ENCODE measurements around the gene CACNA1C.

The CACNA1C gene

GRCh38 chr12:2035431-2036055 is 17.2 kb upstream of the CACNA1C start:
- FAIRE-seq, result no peak

DNA sequence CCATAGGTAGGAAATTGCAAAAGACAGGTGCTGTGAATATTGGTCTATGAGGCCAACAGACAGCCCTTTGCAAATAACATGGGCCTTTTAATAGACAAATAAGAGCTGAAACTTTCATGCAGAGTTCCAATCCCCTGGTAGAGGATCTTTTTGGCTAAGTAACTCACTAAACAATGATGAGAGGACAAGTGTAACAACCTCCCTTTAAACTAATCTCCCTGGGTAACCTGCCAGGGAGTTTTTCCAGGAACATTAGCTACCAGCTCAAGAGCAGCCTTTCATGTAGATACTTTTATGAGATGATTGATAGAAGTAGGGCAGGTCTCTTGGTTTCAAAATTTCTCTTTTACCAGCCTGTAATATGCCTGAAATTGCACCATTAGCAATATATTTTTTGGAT is 13.8 kb upstream of the CACNA1C start:
- FAIRE-seq, result no peak

DNA sequence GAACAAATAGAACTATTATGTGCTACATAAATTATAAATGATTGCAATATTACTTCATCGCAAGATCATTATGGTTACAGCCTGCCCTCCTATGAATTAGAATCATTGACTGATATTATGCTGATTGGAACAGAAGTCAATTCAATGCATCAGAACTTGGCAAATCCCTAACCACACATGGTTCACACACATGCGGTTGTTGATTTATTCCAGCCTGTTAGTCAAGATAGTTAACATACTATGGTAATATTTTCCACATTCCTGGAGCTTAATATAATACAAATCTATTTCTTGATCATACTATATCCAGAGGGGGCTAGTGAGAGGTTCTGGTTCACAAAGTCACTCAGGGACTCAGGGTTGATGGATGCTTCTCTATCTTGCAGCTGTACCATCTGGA is 9.7 kb upstream of the CACNA1C start:
- no peak for FAIRE-seq

GRCh38 chr12:2044165-2044564 is 8.6 kb upstream of the CACNA1C start:
- no peak for FAIRE-seq

- FAIRE-seq, result no peak
Measured at GRCh38 chr12:2046957-2047356, 5.8 kb upstream of the CACNA1C start.

GRCh38 chr12:2047752-2048151 is 5.0 kb upstream of the CACNA1C start:
- no peak for FAIRE-seq

- FAIRE-seq, result no peak
Measured at GRCh38 chr12:2049604-2050540, 2.9 kb upstream of the CACNA1C start.

GRCh38 chr12:2051700-2052621 is 826 bp upstream of the CACNA1C start:
- no peak for FAIRE-seq

DNA sequence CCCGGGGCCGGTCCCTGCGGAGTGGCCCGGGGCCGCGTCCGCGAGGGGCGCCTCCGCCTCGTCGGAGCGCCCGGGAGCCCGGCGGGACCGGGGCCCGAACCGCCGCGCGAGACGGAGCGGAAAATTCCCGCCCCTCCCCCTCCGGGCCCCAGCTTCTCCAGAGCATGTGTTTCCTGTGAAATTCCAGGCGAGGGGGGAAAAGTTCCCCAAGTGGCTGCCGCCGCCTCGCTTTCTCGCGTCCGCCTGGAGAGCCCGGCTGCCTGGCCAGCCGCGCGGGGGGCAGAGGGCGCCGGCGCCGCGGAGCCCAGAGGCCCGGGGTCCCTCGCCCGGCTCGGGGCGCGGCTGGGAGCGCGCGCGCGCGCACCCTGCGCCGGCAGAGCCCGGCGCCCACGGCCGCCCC is 904 bp downstream of the CACNA1C start:
- no peak for FAIRE-seq

DNA sequence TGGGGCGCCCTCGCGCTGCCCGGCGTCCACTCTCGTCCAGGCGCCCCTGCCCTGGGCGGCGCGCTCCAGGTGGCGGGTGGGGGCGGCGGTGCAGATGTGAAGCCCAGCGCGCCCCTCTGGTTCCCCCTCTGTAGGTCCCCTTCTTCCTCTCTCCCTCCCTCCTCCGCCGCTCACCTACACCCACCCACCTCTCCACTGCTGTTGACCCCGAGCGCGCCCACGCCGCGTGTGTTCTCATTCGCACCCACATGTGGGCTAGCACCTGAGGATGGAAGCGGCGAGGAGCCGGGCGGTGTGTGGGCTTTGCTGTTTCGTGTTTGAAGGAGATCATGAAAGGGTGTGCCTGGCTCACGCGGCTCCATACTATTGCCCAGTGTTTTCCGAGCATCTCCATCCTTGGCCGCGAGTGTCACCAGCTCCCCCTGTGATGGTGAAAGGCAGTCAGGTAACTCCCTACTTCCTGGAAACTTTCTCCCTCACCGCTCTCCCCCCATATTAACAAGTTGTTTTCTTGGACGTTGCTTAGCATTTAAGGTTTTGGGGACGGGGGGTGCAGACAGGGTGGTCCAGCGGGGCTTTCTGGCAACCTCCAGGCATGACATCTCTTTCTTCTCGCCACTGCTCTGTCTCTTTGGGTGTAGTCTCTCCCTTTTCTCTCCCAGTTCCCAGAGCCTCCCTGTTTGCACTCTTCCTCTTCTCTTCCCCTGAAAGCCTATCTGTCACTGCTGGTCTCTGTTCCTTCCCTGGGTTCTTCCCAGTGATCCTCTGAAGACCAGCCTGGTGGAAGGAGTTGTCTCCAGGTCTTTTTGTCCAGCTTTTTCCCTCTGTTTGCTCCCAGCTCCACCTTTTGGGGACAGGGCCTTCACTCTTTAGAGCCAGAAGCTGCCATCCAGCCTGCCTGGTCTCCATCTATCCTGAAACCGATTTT is 1.6 kb downstream of the CACNA1C start:
- no peak for FAIRE-seq

DNA sequence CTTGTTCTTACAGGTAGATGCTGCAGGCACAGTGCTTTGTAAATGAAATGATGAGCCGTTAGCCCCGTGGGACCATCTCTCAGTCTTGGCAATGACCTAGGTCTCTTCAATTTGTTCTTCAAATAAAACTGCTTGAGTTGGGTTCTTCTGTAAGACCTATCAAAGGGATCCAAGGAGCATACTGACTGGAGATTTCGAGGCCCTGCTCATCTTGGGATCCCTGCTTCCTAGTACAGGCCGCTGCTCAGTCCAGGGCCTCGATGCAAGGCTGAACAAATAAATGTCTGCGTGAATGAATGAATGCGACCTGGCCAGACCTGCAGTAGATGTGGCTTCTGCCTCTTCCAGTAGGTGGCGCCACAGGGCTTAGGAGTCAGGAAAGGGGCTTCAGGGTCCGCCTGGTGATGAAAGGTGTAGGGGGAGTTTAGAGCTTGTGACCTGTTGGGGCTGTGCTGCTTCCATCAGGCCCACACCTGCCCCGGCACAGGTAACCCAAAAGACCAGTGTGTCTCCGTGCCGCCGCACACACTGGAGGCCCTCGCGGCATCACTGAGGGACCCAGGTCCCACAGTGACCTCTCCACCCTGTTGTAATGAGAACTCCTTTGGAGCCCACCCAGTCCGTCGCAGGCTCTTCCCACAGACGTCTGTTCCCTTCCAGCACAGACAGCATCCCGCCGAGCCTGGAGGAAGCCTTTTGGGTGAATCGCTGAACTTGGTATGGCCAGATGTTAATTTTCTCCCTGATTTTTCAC is 4.4 kb downstream of the CACNA1C start:
- FAIRE-seq, result no peak

DNA sequence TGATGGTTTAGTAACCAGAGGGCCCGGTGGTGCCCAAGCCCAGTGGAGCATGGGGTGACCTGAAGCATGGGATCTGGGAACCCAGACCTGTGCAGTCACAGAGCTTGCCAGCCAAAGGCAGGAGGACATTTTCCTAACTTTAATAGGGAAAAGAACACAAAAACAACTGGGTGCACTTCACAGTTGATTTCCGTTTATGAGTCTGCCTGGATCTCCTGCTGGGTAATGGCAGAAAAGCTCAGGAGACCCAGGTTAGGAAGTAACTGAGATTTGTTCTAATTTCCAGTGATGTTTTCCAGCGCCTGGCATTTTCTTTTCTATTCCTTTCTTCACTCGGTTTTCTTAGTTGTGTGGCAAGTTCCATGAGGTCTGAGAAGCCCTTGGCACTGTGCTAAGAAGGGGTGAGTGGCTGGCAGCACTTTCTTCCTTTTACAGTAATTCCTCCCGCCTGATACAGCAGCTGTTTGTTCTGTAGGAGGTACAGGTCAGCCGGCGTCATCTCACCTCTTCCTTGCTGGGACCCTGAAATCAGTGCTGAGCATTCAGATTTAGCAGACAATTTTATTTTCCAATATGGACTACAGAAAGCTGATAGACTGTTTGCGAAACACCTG is 5.1 kb downstream of the CACNA1C start:
- no peak for FAIRE-seq

DNA sequence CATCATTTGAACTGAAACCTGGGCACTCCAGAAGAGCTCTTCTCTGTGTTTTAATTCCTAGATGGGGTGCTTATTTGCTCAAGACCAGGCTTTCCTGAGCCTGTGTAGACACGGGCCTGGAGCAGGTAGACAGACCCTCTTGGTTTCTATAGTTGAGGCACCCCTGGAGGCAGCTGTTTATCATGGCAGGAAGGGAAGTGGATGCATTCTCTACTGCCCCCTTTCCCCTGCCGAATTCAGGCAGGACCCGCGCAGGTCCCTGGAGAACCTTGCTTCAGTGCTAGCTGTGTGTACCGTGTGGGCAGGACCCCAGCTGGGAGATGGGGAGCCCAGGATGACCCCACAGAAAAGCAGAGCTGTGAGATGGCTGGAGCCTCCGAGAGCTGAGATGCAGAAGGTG is 6.0 kb downstream of the CACNA1C start:
- no peak for FAIRE-seq

GRCh38 chr12:2061402-2061801 is 8.6 kb downstream of the CACNA1C start:
- no peak for FAIRE-seq

DNA sequence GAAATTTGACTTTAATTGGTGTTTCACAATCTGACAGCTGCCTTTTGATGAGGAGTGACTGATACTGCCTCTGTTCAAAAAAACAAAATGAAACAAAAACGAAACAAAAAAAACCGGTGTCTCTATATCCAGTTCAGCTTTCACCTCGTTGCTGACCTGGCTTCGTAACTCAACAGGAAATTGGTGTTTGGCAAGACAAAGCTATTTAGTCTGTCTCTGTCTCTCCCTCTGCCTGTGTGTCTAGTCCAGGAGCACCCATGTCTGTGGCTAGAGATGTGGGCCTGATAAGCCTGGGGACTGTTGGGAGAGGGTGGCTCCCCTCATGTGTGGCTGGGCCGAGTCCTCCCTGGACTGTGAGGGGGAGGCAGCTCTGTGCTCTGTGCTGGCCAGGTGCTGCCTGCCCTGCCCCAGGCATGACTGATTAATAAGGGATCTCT is 11.3 kb downstream of the CACNA1C start:
- FAIRE-seq, result no peak

DNA sequence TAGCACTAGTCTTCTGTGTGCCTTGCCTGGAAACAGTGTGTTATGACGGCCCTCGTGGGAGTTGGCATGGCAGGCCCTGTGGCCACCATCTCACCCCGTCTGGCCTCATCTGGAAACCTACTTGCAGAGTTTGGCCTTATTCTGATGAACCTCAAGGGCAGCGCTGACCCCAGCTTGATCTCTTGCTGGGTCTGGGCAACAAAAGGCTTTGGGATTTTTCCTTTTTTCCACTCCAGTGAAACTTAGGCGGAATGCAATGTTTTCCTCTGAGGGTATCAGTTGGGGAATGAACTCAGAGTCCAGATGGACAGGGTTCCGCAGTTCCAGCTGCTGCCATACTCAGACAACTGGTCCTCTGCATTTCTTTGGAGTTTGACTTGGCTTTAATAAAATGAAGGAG is 15.9 kb downstream of the CACNA1C start:
- FAIRE-seq, result no peak

GRCh38 chr12:2070440-2071045 is 17.8 kb downstream of the CACNA1C start:
- no peak for FAIRE-seq

DNA sequence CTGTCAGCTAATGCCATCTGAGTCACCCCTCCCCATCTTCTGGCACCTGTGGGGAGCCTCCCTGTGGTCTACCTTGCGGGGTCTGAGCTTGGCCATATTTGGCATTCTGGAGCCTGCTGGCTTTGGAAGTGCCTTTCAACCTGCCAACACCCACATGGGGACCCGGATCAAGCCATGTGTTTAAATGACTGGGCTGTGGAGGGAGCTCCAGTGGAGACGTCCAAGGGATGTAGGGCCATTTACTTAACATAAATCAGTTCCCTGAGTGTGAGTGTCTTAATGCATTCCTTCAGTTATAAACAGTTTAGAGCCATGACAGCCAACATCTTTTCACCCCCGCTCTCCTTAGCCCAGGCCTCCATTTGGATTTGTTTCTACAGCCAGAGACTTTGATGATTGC is 22.0 kb downstream of the CACNA1C start:
- FAIRE-seq, result no peak

- FAIRE-seq, result no peak
Measured at GRCh38 chr12:2075508-2076195, 22.9 kb downstream of the CACNA1C start.

- no peak for FAIRE-seq
Measured at GRCh38 chr12:2076196-2076570, 23.4 kb downstream of the CACNA1C start.

Measured in G401.6 (cell line).